DND-41 (cell line): ENCODE results near the gene OR5B12.

Source experiments
- EZH2 ChIP-seq: IDR thresholded peaks from 3 replicates; pipeline ENCODE4 v1.6.1; 2012; ENCODE audit warnings: borderline replicate concordance, low read depth, mild to moderate bottlenecking, moderate library complexity, low read length, inconsistent platforms; ENCODE audit not compliant: severe bottlenecking
- TF ChIP-seq, protein P1 (sequence below): IDR thresholded peaks from 2 replicates; pipeline ENCODE4 v1.5.1; 2012; ENCODE audit warnings: borderline replicate concordance, low read length, moderate library complexity, mild to moderate bottlenecking; ENCODE audit not compliant: poor library complexity, severe bottlenecking; ENCODE audit errors: extremely low read depth

DNA sequence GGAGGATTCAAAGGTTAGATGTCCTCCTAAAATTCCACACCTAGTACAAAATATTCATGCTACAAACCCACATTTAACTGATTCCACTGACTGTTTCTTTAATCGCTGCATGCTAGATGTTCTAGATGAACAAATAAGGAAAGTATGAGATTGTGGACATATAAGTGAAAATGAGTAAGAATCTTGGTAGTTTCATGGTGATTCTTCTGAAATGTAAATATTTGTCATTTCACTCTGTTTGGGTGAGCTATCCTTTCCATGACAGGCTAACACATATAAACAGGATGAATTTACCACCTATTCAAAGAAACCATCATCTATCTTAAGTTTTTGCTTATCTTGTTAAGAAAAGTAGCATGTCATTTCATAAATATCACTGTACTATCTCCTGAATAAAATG is 50.2 kb downstream of the OR5B12 start:
- TF ChIP-seq, protein P1, sequence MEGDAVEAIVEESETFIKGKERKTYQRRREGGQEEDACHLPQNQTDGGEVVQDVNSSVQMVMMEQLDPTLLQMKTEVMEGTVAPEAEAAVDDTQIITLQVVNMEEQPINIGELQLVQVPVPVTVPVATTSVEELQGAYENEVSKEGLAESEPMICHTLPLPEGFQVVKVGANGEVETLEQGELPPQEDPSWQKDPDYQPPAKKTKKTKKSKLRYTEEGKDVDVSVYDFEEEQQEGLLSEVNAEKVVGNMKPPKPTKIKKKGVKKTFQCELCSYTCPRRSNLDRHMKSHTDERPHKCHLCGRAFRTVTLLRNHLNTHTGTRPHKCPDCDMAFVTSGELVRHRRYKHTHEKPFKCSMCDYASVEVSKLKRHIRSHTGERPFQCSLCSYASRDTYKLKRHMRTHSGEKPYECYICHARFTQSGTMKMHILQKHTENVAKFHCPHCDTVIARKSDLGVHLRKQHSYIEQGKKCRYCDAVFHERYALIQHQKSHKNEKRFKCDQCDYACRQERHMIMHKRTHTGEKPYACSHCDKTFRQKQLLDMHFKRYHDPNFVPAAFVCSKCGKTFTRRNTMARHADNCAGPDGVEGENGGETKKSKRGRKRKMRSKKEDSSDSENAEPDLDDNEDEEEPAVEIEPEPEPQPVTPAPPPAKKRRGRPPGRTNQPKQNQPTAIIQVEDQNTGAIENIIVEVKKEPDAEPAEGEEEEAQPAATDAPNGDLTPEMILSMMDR = no peak
- no peak for TF ChIP-seq EZH2
